HG03108 (cell line): ENCODE results near the gene AGBL4.

Experiments used
- ATAC-seq: cut with Tn5 transposase; IDR thresholded peaks from one replicate; pipeline ENCODE4 v1.9.1; 2021; ENCODE audit warnings: moderate library complexity; ENCODE audit not compliant: unreplicated experiment

The AGBL4 gene

GRCh38 chr1:48568501-48568900, 1455.3 kb downstream of the AGBL4 start:
- ATAC-seq, result no peak

GRCh38 chr1:48566492-48566891, 1457.3 kb downstream of the AGBL4 start:
- no peak for ATAC-seq

GRCh38 chr1:48563021-48563420, 1460.7 kb downstream of the AGBL4 start:
- no peak for ATAC-seq

GRCh38 chr1:48561444-48561843, 1462.3 kb downstream of the AGBL4 start:
- no peak for ATAC-seq

- no peak for ATAC-seq
Observed at GRCh38 chr1:48560577-48560976, 1463.2 kb downstream of the AGBL4 start.

- no peak for ATAC-seq
Observed at GRCh38 chr1:48560116-48560515, 1463.6 kb downstream of the AGBL4 start.

GRCh38 chr1:48558366-48558765, 1465.4 kb downstream of the AGBL4 start:
- ATAC-seq, result no peak

- no peak for ATAC-seq
Observed at GRCh38 chr1:48556186-48556850, 1467.4 kb downstream of the AGBL4 start.

- no peak for ATAC-seq
Observed at GRCh38 chr1:48555271-48555670, 1468.5 kb downstream of the AGBL4 start.

GRCh38 chr1:48552903-48553606, 1470.7 kb downstream of the AGBL4 start:
- no peak for ATAC-seq

GRCh38 chr1:48552420-48552819, 1471.3 kb downstream of the AGBL4 start:
- no peak for ATAC-seq

- no peak for ATAC-seq
Observed at GRCh38 chr1:48548985-48549384, 1474.8 kb downstream of the AGBL4 start.

- ATAC-seq, result no peak
Observed at GRCh38 chr1:48547561-48548220, 1476.1 kb downstream of the AGBL4 start.

- ATAC-seq, result no peak
Observed at GRCh38 chr1:48543854-48544253, 1479.9 kb downstream of the AGBL4 start.

- no peak for ATAC-seq
Observed at GRCh38 chr1:48540587-48540986, 1483.2 kb downstream of the AGBL4 start.

- no peak for ATAC-seq
Observed at GRCh38 chr1:48536477-48536876, 1487.3 kb downstream of the AGBL4 start.

- no peak for ATAC-seq
Observed at GRCh38 chr1:48532976-48533375, 1490.8 kb downstream of the AGBL4 start.

- ATAC-seq, result peak; percentile 61
Observed at GRCh38 chr1:48530727-48531351, 1492.9 kb downstream of the AGBL4 start.

- ATAC-seq, result no peak
Observed at GRCh38 chr1:48527051-48527450, 1496.7 kb downstream of the AGBL4 start.

- ATAC-seq, result no peak
Observed at GRCh38 chr1:48526008-48526710, 1497.6 kb downstream of the AGBL4 start.

- no peak for ATAC-seq
Observed at GRCh38 chr1:48524892-48525467, 1498.8 kb downstream of the AGBL4 start.
